HG02610 (cell line): ENCODE measurements around the gene CNTN5.

Source experiments
- ATAC-seq: cut with Tn5 transposase; IDR thresholded peaks from one replicate; pipeline ENCODE4 v1.9.1; 2021; ENCODE audit warnings: mild to moderate bottlenecking, moderate library complexity; ENCODE audit not compliant: unreplicated experiment

The CNTN5 gene

GRCh38 chr11:99589771-99590170, 569.0 kb downstream of the CNTN5 start:
- no peak for ATAC-seq

GRCh38 chr11:99592266-99592665, 571.5 kb downstream of the CNTN5 start:
- no peak for ATAC-seq

GRCh38 chr11:99593197-99593596, 572.4 kb downstream of the CNTN5 start:
- ATAC-seq = no peak

- no peak for ATAC-seq
Measured at GRCh38 chr11:99601179-99601578, 580.4 kb downstream of the CNTN5 start.

DNA sequence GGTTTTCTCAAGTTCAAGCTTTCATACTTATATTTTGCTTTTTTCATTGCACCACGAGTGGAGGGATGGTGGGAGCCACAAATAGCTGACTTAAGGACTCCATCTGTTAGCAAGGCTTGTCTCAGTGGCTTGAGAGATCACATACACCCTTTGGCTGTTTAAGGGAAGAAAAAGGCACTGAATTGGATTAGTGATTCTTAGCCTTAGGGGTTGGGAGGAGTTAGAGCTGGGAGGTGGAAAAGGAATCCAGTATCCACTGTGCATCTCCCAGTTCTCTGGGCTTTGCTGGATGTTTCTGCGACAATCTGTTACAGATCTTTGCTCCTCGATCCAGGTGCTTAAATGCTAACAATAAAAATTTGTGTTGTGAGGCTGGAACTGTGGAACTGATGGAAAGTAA, 593.6 kb downstream of the CNTN5 start:
- ATAC-seq = no peak

- ATAC-seq = no peak
Measured at GRCh38 chr11:99630629-99631028, 609.9 kb downstream of the CNTN5 start.

DNA sequence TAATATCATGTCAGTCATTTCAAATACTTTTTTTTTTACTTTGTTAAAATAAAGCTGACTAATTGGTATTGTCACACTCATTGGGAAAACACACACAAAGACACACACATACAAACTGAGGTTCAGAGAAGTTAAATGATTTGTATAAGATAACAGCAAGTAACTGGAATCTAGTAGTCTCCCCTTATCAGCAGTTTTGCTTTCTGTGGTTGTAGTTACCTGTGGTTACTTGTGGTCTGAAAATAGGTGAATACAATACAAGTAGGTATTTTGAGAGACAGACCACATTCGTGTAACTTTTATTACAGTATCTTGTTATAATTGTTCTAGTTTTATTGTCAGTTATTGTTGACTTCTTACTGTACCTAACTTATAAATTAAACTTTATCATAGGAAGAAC, 610.9 kb downstream of the CNTN5 start:
- ATAC-seq = no peak

DNA sequence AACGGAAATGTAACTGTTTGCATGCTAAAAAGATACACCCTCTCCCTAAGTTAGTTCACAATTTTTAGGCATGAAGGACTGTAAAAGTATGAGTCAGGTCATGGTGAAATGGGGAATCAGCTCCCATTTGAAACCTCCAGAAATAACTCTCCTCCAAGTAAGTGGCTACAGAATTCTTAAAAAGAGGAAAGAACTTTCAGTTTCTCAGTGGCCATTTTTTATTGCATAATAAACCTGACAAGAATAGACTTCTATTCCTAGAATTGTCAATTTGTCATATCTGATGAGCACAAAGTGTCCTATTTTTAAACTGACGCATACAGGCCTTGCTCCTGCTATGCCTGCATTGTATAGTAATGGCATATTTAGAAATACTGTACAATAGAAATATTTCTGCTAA, 612.2 kb downstream of the CNTN5 start:
- no peak for ATAC-seq

GRCh38 chr11:99634581-99634980, 613.8 kb downstream of the CNTN5 start:
- ATAC-seq = no peak

DNA sequence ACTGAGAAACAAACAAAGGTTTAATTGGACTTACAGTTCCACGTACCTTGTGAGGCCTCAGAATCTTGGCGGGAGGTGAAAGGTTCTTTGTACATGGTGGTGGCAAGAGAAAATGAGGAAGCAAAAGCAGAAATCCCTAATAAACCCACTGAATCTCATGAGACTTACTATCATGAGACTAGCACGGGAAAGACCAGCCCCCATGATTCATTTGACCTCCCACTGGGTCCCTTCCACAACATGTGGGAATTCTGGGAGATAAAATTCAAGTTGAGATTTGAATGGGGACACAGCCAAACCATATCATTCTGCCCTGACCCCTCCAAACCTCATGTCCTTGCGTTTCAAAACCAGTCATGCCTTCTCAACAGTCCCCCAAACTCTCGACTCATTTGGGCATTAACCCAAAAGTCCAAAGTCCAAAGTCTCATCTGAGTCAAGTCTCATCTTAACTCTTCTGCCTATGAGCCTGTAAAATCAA, 617.4 kb downstream of the CNTN5 start:
- ATAC-seq = no peak

DNA sequence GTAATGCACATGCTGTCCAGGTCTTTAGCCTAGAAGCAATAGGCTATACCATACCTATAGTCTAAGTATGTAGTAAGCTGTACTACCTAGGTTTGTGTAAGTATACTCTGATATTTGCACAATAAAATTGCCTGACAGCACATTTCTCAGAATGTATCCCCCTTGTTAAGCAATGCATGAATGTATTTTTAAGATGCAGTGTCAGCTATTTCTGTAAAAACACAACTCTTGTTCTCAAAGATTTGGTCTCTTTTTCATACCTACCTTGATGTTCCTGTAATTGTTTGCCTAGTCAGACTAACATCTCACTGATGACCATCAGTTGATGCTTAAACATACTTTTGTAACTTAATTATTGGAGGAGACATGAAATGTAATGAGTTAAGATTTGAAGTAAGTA, 619.9 kb downstream of the CNTN5 start:
- no peak for ATAC-seq

DNA sequence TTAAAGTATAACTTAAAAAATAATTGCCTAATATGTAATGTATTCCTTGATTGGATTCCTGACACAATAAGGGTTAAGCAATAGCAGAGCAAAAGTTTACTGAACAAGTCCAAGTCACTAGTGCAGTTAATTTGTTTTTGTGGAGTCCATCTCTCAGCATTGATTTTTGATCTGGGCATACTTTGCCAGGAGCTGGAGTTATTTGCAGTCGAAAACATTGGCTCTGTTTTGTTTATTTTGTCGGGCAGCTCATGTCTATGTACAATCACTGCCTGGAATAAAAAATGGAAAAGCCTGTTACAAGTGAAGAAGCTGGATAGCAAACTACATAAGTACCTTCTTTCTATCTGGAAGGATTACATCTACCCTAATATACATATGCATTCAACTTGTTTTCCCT, 625.2 kb downstream of the CNTN5 start:
- ATAC-seq = no peak

- no peak for ATAC-seq
Measured at GRCh38 chr11:99670067-99670676, 649.4 kb downstream of the CNTN5 start.

DNA sequence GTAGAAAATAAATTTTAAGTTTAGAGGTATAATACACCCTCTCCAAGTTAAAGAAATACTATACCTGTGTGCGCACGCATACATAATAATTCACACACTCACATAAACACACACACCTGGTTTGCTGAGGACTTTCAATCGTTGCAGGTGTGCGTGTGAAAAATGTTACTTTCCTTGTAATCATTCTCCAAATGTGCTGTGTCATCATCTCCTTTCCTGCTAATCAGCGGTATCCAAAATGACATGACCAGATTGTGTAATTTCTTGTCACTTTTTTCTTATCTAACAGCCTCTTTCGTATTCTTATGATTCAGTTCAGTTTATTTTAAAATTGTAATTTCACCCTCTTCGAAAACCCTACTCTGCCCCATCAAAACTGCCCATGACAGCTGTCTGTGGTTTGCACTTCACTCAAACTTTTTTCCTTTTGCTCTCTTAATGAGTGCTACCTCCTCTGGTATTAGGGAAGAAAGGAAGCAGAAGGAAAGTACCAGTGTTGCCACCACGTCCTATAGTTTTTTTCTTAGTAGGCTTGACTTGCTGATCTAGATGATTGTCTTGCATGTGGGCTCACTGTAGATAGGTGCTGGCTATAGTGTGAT, 651.2 kb downstream of the CNTN5 start:
- ATAC-seq = no peak

DNA sequence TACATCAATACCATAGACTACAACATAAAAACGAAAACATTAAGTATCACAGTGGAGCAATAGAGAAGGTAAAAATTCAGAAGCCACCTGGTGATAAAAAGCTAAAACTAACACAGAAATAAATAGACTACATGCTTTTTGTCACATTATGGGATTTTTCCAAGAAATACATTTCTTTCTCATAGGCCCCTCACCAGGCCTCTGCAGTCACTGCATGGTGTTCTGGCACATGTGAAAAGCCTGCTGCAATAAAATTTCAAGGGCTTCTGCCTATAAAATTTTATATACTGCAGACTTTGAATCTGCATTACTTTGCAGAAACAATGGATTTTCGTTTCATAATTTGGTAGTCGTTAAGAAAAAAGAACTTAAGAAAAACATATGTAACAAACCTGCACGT, 655.5 kb downstream of the CNTN5 start:
- no peak for ATAC-seq

DNA sequence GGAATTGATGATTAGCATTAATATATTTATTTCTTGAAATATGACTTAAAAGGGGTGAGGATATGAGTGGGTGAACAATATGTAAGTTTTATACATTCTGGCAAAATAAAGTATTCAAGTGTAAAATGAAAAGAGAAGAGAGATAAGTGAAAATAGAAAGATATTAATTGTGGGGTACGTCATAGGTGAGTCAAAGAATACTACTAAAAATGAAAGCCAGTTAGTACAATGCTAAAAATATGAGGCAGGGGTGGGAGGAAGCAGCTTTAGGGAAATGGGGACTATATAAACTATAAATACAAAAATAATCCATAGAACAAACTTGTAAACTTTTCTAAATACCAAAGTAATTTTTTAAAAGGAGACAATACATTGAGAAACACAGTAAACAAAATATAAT, 661.4 kb downstream of the CNTN5 start:
- ATAC-seq = no peak

DNA sequence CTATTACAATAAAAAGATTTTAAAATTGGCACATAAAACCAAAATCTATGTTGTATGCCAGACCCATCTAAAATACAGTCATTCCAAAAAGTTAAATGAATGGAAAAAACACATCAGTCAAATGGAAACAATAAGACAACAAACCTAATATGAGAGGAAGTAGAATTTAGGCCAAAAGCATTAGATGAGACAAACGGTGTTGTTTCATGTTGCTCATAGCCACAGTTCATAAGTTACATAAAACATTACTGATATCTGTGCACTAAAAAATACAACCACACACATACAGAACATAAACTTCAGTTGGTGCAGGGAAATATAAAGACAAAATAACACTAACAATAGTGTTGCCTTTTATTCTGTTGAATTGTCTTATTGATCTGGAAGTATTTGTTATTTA, 661.9 kb downstream of the CNTN5 start:
- no peak for ATAC-seq

GRCh38 chr11:99683933-99684332, 663.2 kb downstream of the CNTN5 start:
- no peak for ATAC-seq

DNA sequence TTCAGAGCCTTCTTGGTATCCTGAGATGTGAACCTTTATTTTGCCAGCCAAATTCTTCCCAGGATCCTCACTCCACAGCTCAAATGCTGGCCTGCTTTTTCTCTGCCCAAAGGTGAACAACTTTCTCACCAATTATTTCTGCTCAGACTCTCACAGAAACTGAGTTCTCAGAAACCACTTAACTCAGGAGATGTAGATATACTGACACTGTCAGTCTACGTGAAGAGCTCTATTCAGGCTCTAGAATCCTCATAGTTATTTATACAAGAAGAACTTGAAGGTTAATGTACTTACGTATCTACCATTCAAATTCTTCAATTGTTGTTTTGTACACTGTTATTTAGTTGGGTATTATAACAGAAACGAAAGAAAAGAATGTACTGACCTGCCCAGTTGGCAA, 666.1 kb downstream of the CNTN5 start:
- no peak for ATAC-seq

GRCh38 chr11:99687320-99687719, 666.6 kb downstream of the CNTN5 start:
- no peak for ATAC-seq

- ATAC-seq = no peak
Measured at GRCh38 chr11:99693941-99694492, 673.3 kb downstream of the CNTN5 start.

- ATAC-seq = no peak
Measured at GRCh38 chr11:99695106-99695505, 674.4 kb downstream of the CNTN5 start.

DNA sequence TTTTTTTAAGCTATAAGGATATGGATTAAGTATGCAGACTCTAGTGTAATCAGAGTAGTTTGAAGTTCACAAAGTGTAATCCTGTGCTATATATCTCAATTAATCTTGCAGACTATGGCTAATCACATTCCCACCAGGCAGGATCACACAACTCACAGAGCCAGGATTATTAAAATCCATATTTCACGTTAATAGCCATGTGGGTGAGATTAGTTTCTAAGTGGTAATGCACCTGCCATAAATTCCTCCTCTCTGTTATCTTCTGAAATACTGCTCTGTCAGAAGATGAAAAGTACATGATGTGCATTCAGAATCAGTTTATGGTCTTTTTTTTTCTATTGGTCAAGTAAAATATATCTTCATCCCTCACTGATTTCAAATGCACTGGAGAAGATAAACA, 686.1 kb downstream of the CNTN5 start:
- no peak for ATAC-seq
